DND-41 (cell line): ENCODE measurements around the gene KRT79.

Experiments
- ATAC-seq: fragments of 200-7000 bp; cut with Tn5 transposase; 3 replicates; pipeline ENCODE4 v1.9.1; 2021; ENCODE audit warnings: low read depth; ENCODE audit not compliant: insufficient read depth
- DNase-seq: peaks from one replicate; pipeline ENCODE4 v3.0.0-alpha.2; 2020
- H2AFZ ChIP-seq: 2 replicates; pipeline ENCODE4 v1.6.0; 2012; ENCODE audit warnings: low read depth, low read length
- H3K27ac ChIP-seq: 2 replicates; pipeline ENCODE4 v1.5.1; 2012; ENCODE audit warnings: low read length, inconsistent platforms
- H3K27me3 ChIP-seq: fragments of 200-600 bp; sonication (generic); 2 replicates; pipeline ENCODE4 v1.6.0; 2012; ENCODE audit warnings: low read length, mild to moderate bottlenecking, inconsistent platforms; ENCODE audit not compliant: insufficient read depth, poor library complexity
- H3K36me3 ChIP-seq: 2 replicates; pipeline ENCODE4 v1.5.1; 2012; ENCODE audit warnings: low read length, inconsistent platforms; ENCODE audit not compliant: insufficient read depth
- H3K4me1 ChIP-seq: 2 replicates; pipeline ENCODE4 v1.5.1; 2012; ENCODE audit warnings: mild to moderate bottlenecking, low read length; ENCODE audit not compliant: insufficient read depth
- H3K4me2 ChIP-seq: 2 replicates; pipeline ENCODE4 v1.6.0; 2012; ENCODE audit warnings: mild to moderate bottlenecking, moderate library complexity, low read length, inconsistent platforms; ENCODE audit not compliant: insufficient read depth
- H3K4me3 ChIP-seq, 2 experiments: fragments of 200-600 bp in 1 of 2; shearing (Covaris generic) in 1 of 2; 2 replicates each; pipeline ENCODE4 v1.5.1; 2012 to 2016; ENCODE audit warnings: inconsistent platforms in 2 of 2, low read length in 2 of 2, mild to moderate bottlenecking in 2 of 2, low read depth in 1 of 2, moderate library complexity in 1 of 2
- H3K79me2 ChIP-seq: 2 replicates; pipeline ENCODE4 v1.6.0; 2012; ENCODE audit warnings: low read length, inconsistent platforms; ENCODE audit not compliant: insufficient read depth
- H3K9ac ChIP-seq: 2 replicates; pipeline ENCODE4 v1.6.0; 2012; ENCODE audit warnings: low read depth, mild to moderate bottlenecking, inconsistent platforms, low read length, moderate library complexity
- H3K9me3 ChIP-seq: 2 replicates; pipeline ENCODE4 v1.5.1; 2012; ENCODE audit warnings: low read length, moderate library complexity, mild to moderate bottlenecking, inconsistent platforms; ENCODE audit not compliant: insufficient read depth, severe bottlenecking
- H4K20me1 ChIP-seq: 2 replicates; pipeline ENCODE4 v1.6.0; 2012; ENCODE audit warnings: low read length; ENCODE audit not compliant: insufficient read depth
- CTCF ChIP-seq: IDR thresholded peaks from 2 replicates; pipeline ENCODE4 v1.5.1; 2012; ENCODE audit warnings: borderline replicate concordance, low read length, moderate library complexity, mild to moderate bottlenecking; ENCODE audit not compliant: poor library complexity, severe bottlenecking; ENCODE audit errors: extremely low read depth
- EZH2 ChIP-seq: IDR thresholded peaks from 3 replicates; pipeline ENCODE4 v1.6.1; 2012; ENCODE audit warnings: borderline replicate concordance, low read depth, mild to moderate bottlenecking, moderate library complexity, low read length, inconsistent platforms; ENCODE audit not compliant: severe bottlenecking

KRT79 gene

GRCh38 chr12:52779914-52780313 is 54.2 kb downstream of the KRT79 start:
- no peaks in the 10 kb centered on the region for H3K9me3 ChIP-seq
- H4K20me1 ChIP-seq = no peaks in the 10 kb centered on the region; the same call in 1 of the 2 replicates
- H3K36me3 ChIP-seq = no peaks in the 10 kb centered on the region
- H3K4me2 ChIP-seq = no peak overlapping the region
- no peaks in the 10 kb centered on the region for H3K79me2 ChIP-seq
- DNase-seq = no peak
- no peak overlapping the region for H3K27ac ChIP-seq
- H2AFZ ChIP-seq = no peak overlapping the region
- no peak overlapping the region for H3K4me3 ChIP-seq
- ATAC-seq = no peak
- H3K9ac ChIP-seq = no peak overlapping the region
- H3K27me3 ChIP-seq = peaks cover 23% of the 10 kb centered on the region
- TF ChIP-seq EZH2 = no peak
- TF ChIP-seq CTCF = no peak
- H3K4me1 ChIP-seq = no peaks in the 10 kb centered on the region

GRCh38 chr12:52778833-52779232 is 55.3 kb downstream of the KRT79 start:
- no peaks in the 10 kb centered on the region for H3K4me1 ChIP-seq
- H3K79me2 ChIP-seq = no peaks in the 10 kb centered on the region
- DNase-seq = no peak
- H3K36me3 ChIP-seq = no peaks in the 10 kb centered on the region
- H3K4me3 ChIP-seq = no peak overlapping the region
- H3K4me2 ChIP-seq = no peak overlapping the region
- no peaks in the 10 kb centered on the region for H3K9me3 ChIP-seq
- H3K27me3 ChIP-seq = peaks cover 21% of the 10 kb centered on the region
- TF ChIP-seq EZH2 (no peak), CTCF (no peak)
- H3K27ac ChIP-seq = no peak overlapping the region
- peaks cover 2% of the 10 kb centered on the region; the same call in 1 of the 2 replicates for H4K20me1 ChIP-seq
- no peak overlapping the region for H3K9ac ChIP-seq
- H2AFZ ChIP-seq = no peak overlapping the region
- ATAC-seq = no peak

- Histone ChIP-seq H3K4me2 (no peak overlapping the region), H3K79me2 (no peaks in the 10 kb centered on the region), H3K9ac (no peak overlapping the region), H3K36me3 (no peaks in the 10 kb centered on the region), H3K4me1 (no peaks in the 10 kb centered on the region), H2AFZ (no peak overlapping the region), H3K27ac (no peak overlapping the region), H3K27me3 (peaks cover 20% of the 10 kb centered on the region), H3K4me3 (no peak overlapping the region), H4K20me1 (0 out of 2 replicates have a peak, but pooled peaks cover 2% of the 10 kb centered on the region), H3K9me3 (no peaks in the 10 kb centered on the region)
- TF ChIP-seq CTCF = no peak
- TF ChIP-seq EZH2 = no peak
- DNase-seq (no peak), ATAC-seq (no peak)
Measured at GRCh38 chr12:52777566-52777965, 56.5 kb downstream of the KRT79 start.
